Liver (tissue), 9 donors: ENCODE data around the gene DPP9. TPM values are rescaled to one million over a fixed set of nuclear protein-coding genes. Genes with fewer than 3 reads are reported as not detected.

ENCODE experiments used
- DNase-seq: peaks from one replicate; pipeline ENCODE4 v3.0.0-alpha.2; 2017; ENCODE audit warnings: low spot score
- H3K27ac ChIP-seq, 2 donors: one replicate each; pipeline ENCODE4 v1.7.0; 2013; ENCODE audit warnings: inconsistent platforms in 2 of 2, low read length in 2 of 2, control low read depth in 1 of 2, low read depth in 1 of 2, mild to moderate bottlenecking in 1 of 2
- H3K27me3 ChIP-seq, 4 donors: one replicate each; pipeline versions ENCODE4 v1.6.1 to v1.7.0; 2013; ENCODE audit warnings: low read length in 3 of 4, inconsistent platforms in 1 of 4, mild to moderate bottlenecking in 1 of 4, moderate library complexity in 1 of 4; ENCODE audit not compliant: control insufficient read depth in 4 of 4, insufficient read depth in 4 of 4
- H3K36me3 ChIP-seq, 4 donors: one replicate each; pipeline versions ENCODE4 v1.6.1 to v1.7.0; 2013; ENCODE audit warnings: low read length in 3 of 4, mild to moderate bottlenecking in 3 of 4, low read depth in 1 of 4, moderate library complexity in 1 of 4; ENCODE audit not compliant: control insufficient read depth in 4 of 4, insufficient read depth in 3 of 4
- H3K4me1 ChIP-seq, 4 donors: one replicate each; pipeline versions ENCODE4 v1.6.1 to v1.7.0; 2013; ENCODE audit warnings: low read length in 3 of 4, mild to moderate bottlenecking in 3 of 4, moderate library complexity in 1 of 4; ENCODE audit not compliant: control insufficient read depth in 4 of 4, insufficient read depth in 4 of 4
- H3K4me3 ChIP-seq, 3 donors: one replicate each; pipeline versions ENCODE4 v1.6.1 to v1.7.0; 2013; ENCODE audit warnings: low read length in 3 of 3, control low read depth in 1 of 3, low read depth in 1 of 3, mild to moderate bottlenecking in 1 of 3
- H3K9ac ChIP-seq, 2 donors: one replicate each; pipeline ENCODE4 v1.7.0; 2013; ENCODE audit warnings: low read length in 2 of 2, mild to moderate bottlenecking in 2 of 2, moderate library complexity in 2 of 2, control low read depth in 1 of 2, low read depth in 1 of 2
- H3K9me3 ChIP-seq, 4 donors: one replicate each; pipeline versions ENCODE4 v1.6.1 to v1.7.0; 2013; ENCODE audit warnings: low read length in 3 of 4; ENCODE audit not compliant: control insufficient read depth in 4 of 4
- HNF4A ChIP-seq, 2 donors: conservative IDR thresholded peaks; 2 replicates each; pipeline ENCODE4 v1.6.1; 2016; ENCODE audit warnings: antibody characterized with exemption in 2 of 2, mild to moderate bottlenecking in 2 of 2
- HNF4G ChIP-seq: IDR thresholded peaks from 2 replicates; pipeline ENCODE4 v1.6.1; 2016; ENCODE audit warnings: antibody characterized with exemption
- JUND ChIP-seq, 2 donors: IDR thresholded peaks; 2 replicates each; pipeline ENCODE4 v1.6.1; 2016; ENCODE audit warnings: antibody characterized with exemption in 2 of 2
- NR2F2 ChIP-seq: IDR thresholded peaks from 2 replicates; pipeline ENCODE4 v1.6.1; 2016; ENCODE audit warnings: antibody characterized with exemption
- RXRA ChIP-seq, 2 donors: IDR thresholded peaks; 2 replicates each; pipeline ENCODE4 v1.6.1; 2017 to 2018; ENCODE audit warnings: antibody characterized with exemption in 2 of 2, mild to moderate bottlenecking in 1 of 2
- SP1 ChIP-seq: IDR thresholded peaks from 2 replicates; pipeline ENCODE4 v1.6.1; 2018; ENCODE audit warnings: antibody characterized with exemption, mild to moderate bottlenecking
- YY1 ChIP-seq: IDR thresholded peaks from 2 replicates; pipeline ENCODE4 v1.6.1; 2016; ENCODE audit warnings: antibody characterized with exemption, mild to moderate bottlenecking
- WGBS: extraction: QIAGEN DNeasy Blood & Tissue Kit; methylation state at CpG from one replicate; pipeline ENCODE4 v1.1.7; 2013; 5-methylcytosine and 5-hydroxymethylcytosine counted together
- polyA plus RNA-seq, 2 donors: library from polyadenylated mRNA; stranded (reverse) in 1 of 2; unstranded in 1 of 2; fragments of 200-250 nt in 1 of 2; fragments of >200 nt in 1 of 2; fragmentation: Nextera tagmentation in 1 of 2; extraction: Ambion mirVana in 1 of 2; gene quantifications; one replicate each; pipeline versions ENCODE4 v1.2.1 to v1.2.3, GENCODE V29; 2013 to 2015
- total RNA-seq, 2 donors: library from RNA; depleted of rRNA; stranded (reverse); fragments of >200 nt; gene quantifications; one replicate each; pipeline ENCODE4 v1.2.3, GENCODE V29; 2014
- TF ChIP-seq, protein P1 (sequence below): fragments of 150-350 bp; IDR thresholded peaks from 2 replicates; pipeline ENCODE4 v1.5.1; 2017; ENCODE audit warnings: improper control_type of control experiment, low read depth, low read length; ENCODE audit not compliant: missing input control
- TF ChIP-seq, protein P2 (sequence below): IDR thresholded peaks from 2 replicates; pipeline ENCODE4 v1.6.1; 2016; ENCODE audit warnings: antibody characterized with exemption, mild to moderate bottlenecking
- TF ChIP-seq, protein P3 (sequence below): IDR thresholded peaks from 2 replicates; pipeline ENCODE4 v1.6.1; 2016; ENCODE audit warnings: antibody characterized with exemption
- TF ChIP-seq, protein P4 (sequence below): IDR thresholded peaks from 2 replicates; pipeline ENCODE4 v1.6.1; 2016; ENCODE audit warnings: antibody characterized with exemption
- donor health status: healthy.
- donor health status: healthy.
- donor health status: healthy.
- donor health status: healthy.
- donor health status: healthy.

DPP9 gene
- total and polyA plus RNA-seq, 4 donors: 20.5 to 74.5 (median 40.3) TPM

DNA sequence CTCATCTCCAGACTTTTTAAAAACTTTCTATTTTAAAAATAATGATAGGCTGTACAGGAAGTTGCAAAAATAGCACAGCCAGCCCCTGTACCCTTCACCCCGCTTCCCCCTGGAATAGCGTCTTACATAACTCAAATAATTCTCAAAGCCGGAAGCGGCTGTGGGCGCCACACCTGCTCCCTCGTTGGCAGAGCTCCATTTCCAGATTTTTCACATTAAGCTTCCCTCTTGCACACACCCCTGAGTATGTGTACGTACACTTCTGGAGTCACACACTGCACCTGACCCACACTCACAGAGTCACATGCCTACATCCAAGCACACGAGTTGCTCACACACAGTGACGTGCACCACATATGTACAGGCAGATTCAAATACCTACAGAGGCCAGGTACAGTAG, 24.9 kb upstream of the DPP9 start:
- Histone ChIP-seq H3K4me3 (no peak overlapping the region), H3K27ac (no peak overlapping the region), H3K27me3 (no peaks in the 10 kb centered on the region), H3K9me3 (no peaks in the 10 kb centered on the region), H3K4me1 (no peaks in the 10 kb centered on the region), H3K9ac (no peak overlapping the region), H3K36me3 (no peaks in the 10 kb centered on the region)
- TF ChIP-seq HNF4A (conservative IDR thresholded peaks at IDR 0.05) (no peak), NR2F2 (no peak), JUND (IDR thresholded peaks at IDR 0.05) (no peak), HNF4G (no peak), YY1 (no peak), RXRA (IDR thresholded peaks at IDR 0.05) (no peak)
- TF ChIP-seq, protein P1, sequence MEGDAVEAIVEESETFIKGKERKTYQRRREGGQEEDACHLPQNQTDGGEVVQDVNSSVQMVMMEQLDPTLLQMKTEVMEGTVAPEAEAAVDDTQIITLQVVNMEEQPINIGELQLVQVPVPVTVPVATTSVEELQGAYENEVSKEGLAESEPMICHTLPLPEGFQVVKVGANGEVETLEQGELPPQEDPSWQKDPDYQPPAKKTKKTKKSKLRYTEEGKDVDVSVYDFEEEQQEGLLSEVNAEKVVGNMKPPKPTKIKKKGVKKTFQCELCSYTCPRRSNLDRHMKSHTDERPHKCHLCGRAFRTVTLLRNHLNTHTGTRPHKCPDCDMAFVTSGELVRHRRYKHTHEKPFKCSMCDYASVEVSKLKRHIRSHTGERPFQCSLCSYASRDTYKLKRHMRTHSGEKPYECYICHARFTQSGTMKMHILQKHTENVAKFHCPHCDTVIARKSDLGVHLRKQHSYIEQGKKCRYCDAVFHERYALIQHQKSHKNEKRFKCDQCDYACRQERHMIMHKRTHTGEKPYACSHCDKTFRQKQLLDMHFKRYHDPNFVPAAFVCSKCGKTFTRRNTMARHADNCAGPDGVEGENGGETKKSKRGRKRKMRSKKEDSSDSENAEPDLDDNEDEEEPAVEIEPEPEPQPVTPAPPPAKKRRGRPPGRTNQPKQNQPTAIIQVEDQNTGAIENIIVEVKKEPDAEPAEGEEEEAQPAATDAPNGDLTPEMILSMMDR: no peak
- TF ChIP-seq, protein P2, sequence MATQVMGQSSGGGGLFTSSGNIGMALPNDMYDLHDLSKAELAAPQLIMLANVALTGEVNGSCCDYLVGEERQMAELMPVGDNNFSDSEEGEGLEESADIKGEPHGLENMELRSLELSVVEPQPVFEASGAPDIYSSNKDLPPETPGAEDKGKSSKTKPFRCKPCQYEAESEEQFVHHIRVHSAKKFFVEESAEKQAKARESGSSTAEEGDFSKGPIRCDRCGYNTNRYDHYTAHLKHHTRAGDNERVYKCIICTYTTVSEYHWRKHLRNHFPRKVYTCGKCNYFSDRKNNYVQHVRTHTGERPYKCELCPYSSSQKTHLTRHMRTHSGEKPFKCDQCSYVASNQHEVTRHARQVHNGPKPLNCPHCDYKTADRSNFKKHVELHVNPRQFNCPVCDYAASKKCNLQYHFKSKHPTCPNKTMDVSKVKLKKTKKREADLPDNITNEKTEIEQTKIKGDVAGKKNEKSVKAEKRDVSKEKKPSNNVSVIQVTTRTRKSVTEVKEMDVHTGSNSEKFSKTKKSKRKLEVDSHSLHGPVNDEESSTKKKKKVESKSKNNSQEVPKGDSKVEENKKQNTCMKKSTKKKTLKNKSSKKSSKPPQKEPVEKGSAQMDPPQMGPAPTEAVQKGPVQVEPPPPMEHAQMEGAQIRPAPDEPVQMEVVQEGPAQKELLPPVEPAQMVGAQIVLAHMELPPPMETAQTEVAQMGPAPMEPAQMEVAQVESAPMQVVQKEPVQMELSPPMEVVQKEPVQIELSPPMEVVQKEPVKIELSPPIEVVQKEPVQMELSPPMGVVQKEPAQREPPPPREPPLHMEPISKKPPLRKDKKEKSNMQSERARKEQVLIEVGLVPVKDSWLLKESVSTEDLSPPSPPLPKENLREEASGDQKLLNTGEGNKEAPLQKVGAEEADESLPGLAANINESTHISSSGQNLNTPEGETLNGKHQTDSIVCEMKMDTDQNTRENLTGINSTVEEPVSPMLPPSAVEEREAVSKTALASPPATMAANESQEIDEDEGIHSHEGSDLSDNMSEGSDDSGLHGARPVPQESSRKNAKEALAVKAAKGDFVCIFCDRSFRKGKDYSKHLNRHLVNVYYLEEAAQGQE: no peak
- TF ChIP-seq, protein P3, sequence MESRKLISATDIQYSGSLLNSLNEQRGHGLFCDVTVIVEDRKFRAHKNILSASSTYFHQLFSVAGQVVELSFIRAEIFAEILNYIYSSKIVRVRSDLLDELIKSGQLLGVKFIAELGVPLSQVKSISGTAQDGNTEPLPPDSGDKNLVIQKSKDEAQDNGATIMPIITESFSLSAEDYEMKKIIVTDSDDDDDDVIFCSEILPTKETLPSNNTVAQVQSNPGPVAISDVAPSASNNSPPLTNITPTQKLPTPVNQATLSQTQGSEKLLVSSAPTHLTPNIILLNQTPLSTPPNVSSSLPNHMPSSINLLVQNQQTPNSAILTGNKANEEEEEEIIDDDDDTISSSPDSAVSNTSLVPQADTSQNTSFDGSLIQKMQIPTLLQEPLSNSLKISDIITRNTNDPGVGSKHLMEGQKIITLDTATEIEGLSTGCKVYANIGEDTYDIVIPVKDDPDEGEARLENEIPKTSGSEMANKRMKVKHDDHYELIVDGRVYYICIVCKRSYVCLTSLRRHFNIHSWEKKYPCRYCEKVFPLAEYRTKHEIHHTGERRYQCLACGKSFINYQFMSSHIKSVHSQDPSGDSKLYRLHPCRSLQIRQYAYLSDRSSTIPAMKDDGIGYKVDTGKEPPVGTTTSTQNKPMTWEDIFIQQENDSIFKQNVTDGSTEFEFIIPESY: no peak
- DNase-seq: no peak
- WGBS: 62% methylated on average over 9 of the region's 9 CpGs

DNA sequence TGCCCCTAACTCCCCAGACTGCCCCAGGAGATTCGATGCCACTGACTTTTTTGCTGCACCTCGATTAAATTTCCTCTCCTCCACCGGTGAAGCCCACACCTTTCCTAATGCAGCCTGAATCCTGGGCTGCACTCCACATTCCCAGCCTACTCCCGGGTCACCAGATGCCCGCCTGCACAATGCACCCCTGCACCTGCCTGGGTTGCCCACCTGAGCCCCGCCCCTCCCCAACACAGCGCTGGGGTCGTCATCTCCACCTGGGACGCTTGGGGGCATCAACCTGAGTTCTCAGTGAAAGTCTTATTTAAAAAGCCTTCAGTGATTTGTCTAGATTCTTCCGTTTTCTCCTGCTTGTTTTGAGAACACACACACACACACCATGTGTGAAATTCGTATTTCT, 24.5 kb upstream of the DPP9 start:
- H3K9me3 ChIP-seq: no peaks in the 10 kb centered on the region
- H3K4me3 ChIP-seq: no peak overlapping the region
- no peaks in the 10 kb centered on the region for H3K27me3 ChIP-seq
- 43% methylated on average over 11 of the region's 11 CpGs for WGBS
- no peak overlapping the region for H3K27ac ChIP-seq
- no peak for DNase-seq
- no peaks in the 10 kb centered on the region for H3K4me1 ChIP-seq
- TF ChIP-seq, protein P4, sequence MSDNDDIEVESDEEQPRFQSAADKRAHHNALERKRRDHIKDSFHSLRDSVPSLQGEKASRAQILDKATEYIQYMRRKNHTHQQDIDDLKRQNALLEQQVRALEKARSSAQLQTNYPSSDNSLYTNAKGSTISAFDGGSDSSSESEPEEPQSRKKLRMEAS: no peak
- no peak for TF ChIP-seq SP1
- no peak for TF ChIP-seq NR2F2
- TF ChIP-seq, protein P1: no peak
- TF ChIP-seq YY1: no peak
- no peak for TF ChIP-seq RXRA (IDR thresholded peaks at IDR 0.05)
- no peak overlapping the region for H3K9ac ChIP-seq
- no peaks in the 10 kb centered on the region for H3K36me3 ChIP-seq
